Measurements from ENCODE around the gene CDH16. TPM values are rescaled to one million over a fixed set of nuclear protein-coding genes. Genes with fewer than 3 reads are reported as not detected.

Gene CDH16
- total and polyA plus RNA-seq, 2 of the 13 experiments (the other 11 are each of a cell fraction or from before 2014, with no cell fraction given), result 2.7 to 3.9 TPM

DNA sequence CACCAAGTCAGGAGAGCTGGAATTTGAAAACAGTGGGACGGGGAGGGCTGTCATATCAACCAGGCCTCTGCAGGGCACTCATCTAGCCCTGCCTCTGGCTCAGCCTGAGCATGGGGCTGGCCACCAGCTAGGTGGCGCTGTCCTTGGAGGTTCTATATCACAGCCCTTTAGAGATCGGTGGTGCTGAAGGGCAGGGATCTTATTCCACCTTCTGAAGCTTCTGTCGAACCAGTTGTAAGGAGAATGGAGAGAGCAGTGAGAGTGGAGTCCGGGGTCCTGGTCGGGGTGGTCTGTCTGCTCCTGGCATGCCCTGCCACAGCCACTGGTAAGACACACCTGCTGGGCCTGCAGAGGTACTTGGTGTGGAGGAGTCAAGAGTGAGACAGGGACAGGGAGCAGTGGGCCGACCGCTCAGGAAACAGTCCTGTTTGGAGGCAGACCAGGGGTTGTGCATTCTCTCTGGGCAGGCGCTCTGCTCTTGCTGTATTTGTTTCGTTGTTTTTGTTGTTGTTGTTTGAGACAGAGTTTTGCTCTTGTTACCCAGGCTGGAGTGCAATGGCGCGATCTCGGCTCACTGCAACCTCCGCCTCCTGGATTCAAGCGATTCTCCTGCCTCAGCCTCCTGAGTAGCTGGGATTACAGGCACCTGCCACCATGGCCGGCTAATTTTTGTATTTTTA lies 42.5 kb upstream of the CDH16 start, which contains the start of gene CES3 (continued):
- TF ChIP-seq, protein P1, sequence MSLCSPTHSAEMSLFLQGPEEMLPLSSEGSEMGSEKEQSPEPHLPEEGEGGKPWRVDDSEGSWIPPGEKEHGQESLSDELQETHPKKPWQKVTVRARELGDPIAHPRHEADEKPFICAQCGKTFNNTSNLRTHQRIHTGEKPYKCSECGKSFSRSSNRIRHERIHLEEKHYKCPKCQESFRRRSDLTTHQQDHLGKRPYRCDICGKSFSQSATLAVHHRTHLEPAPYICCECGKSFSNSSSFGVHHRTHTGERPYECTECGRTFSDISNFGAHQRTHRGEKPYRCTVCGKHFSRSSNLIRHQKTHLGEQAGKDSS (CRISPR knock-in tag; IDR thresholded peaks at IDR 0.05; ENCODE audit: borderline replicate concordance, low read depth), result peak; percentile 74; the same call in 1 of the 2 replicates
- TF ChIP-seq ZNF781 (CRISPR knock-in tag; IDR thresholded peaks at IDR 0.05; ENCODE audit: borderline replicate concordance, not compliant biosample characterization) (peak; percentile 54), SP140L (CRISPR knock-in tag; IDR thresholded peaks at IDR 0.05; ENCODE audit: borderline replicate concordance) (peak; percentile 72; the same call in 1 of the 2 replicates), SATB2 (CRISPR knock-in tag; IDR thresholded peaks at IDR 0.05) (no peak), PCBP1 (IDR thresholded peaks at IDR 0.05; ENCODE audit: borderline replicate concordance, low read depth, low read length) (no peak), LCORL (IDR thresholded peaks at IDR 0.05) (no peak), LCORL (CRISPR knock-in tag; IDR thresholded peaks at IDR 0.05) (peak; percentile 56), ZNF124 (CRISPR knock-in tag; IDR thresholded peaks at IDR 0.05) (peak; percentile 42; the same call in 1 of the 2 replicates), CHD2 (IDR thresholded peaks at IDR 0.05; ENCODE audit: low read depth, low read length) (no peak), PAX8 (CRISPR knock-in tag; IDR thresholded peaks at IDR 0.05; ENCODE audit: borderline replicate concordance) (0 out of 2 replicates have a peak, but pooled peaks have one; percentile 83), GPN1 (CRISPR knock-in tag; IDR thresholded peaks at IDR 0.05; ENCODE audit: borderline replicate concordance) (no peak), CEBPG (CRISPR knock-in tag; IDR thresholded peaks at IDR 0.05) (no peak), ZNF317 (CRISPR knock-in tag; IDR thresholded peaks at IDR 0.05) (no peak), TSC22D2 (CRISPR knock-in tag; IDR thresholded peaks at IDR 0.05; ENCODE audit: borderline replicate concordance) (no peak), MIER3 (CRISPR knock-in tag; IDR thresholded peaks at IDR 0.05; ENCODE audit: borderline replicate concordance) (peak; percentile 84; the same call in 1 of the 2 replicates), PAF1 (CRISPR knock-in tag; IDR thresholded peaks at IDR 0.05) (no peak), SOX6 (IDR thresholded peaks at IDR 0.05) (no peak), SOX6 (CRISPR knock-in tag; IDR thresholded peaks at IDR 0.05) (0 out of 2 replicates have a peak, but pooled peaks have one; percentile 29), MLLT10 (CRISPR knock-in tag; IDR thresholded peaks at IDR 0.05) (no peak), ZNF292 (CRISPR knock-in tag; IDR thresholded peaks at IDR 0.05; ENCODE audit: borderline replicate concordance, low read depth) (no peak; the same call in 1 of the 2 replicates)
- TF ChIP-seq, protein P2, sequence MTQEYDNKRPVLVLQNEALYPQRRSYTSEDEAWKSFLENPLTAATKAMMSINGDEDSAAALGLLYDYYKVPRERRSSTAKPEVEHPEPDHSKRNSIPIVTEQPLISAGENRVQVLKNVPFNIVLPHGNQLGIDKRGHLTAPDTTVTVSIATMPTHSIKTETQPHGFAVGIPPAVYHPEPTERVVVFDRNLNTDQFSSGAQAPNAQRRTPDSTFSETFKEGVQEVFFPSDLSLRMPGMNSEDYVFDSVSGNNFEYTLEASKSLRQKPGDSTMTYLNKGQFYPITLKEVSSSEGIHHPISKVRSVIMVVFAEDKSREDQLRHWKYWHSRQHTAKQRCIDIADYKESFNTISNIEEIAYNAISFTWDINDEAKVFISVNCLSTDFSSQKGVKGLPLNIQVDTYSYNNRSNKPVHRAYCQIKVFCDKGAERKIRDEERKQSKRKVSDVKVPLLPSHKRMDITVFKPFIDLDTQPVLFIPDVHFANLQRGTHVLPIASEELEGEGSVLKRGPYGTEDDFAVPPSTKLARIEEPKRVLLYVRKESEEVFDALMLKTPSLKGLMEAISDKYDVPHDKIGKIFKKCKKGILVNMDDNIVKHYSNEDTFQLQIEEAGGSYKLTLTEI (CRISPR knock-in tag; conservative IDR thresholded peaks at IDR 0.05), result no peak
- TF ChIP-seq, protein P3, sequence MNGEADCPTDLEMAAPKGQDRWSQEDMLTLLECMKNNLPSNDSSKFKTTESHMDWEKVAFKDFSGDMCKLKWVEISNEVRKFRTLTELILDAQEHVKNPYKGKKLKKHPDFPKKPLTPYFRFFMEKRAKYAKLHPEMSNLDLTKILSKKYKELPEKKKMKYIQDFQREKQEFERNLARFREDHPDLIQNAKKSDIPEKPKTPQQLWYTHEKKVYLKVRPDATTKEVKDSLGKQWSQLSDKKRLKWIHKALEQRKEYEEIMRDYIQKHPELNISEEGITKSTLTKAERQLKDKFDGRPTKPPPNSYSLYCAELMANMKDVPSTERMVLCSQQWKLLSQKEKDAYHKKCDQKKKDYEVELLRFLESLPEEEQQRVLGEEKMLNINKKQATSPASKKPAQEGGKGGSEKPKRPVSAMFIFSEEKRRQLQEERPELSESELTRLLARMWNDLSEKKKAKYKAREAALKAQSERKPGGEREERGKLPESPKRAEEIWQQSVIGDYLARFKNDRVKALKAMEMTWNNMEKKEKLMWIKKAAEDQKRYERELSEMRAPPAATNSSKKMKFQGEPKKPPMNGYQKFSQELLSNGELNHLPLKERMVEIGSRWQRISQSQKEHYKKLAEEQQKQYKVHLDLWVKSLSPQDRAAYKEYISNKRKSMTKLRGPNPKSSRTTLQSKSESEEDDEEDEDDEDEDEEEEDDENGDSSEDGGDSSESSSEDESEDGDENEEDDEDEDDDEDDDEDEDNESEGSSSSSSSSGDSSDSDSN (CRISPR knock-in tag; IDR thresholded peaks at IDR 0.05), result peak; percentile 61
- TF ChIP-seq, protein P4, sequence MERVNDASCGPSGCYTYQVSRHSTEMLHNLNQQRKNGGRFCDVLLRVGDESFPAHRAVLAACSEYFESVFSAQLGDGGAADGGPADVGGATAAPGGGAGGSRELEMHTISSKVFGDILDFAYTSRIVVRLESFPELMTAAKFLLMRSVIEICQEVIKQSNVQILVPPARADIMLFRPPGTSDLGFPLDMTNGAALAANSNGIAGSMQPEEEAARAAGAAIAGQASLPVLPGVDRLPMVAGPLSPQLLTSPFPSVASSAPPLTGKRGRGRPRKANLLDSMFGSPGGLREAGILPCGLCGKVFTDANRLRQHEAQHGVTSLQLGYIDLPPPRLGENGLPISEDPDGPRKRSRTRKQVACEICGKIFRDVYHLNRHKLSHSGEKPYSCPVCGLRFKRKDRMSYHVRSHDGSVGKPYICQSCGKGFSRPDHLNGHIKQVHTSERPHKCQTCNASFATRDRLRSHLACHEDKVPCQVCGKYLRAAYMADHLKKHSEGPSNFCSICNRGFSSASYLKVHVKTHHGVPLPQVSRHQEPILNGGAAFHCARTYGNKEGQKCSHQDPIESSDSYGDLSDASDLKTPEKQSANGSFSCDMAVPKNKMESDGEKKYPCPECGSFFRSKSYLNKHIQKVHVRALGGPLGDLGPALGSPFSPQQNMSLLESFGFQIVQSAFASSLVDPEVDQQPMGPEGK (CRISPR knock-in tag; IDR thresholded peaks at IDR 0.05), result peak; percentile 23; the same call in 1 of the 2 replicates
- TF ChIP-seq, protein P5, sequence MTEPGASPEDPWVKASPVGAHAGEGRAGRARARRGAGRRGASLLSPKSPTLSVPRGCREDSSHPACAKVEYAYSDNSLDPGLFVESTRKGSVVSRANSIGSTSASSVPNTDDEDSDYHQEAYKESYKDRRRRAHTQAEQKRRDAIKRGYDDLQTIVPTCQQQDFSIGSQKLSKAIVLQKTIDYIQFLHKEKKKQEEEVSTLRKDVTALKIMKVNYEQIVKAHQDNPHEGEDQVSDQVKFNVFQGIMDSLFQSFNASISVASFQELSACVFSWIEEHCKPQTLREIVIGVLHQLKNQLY (CRISPR knock-in tag; IDR thresholded peaks at IDR 0.05), result no peak

Data from HepG2 (cell line).